GM23338 (cell line): ENCODE data around the gene MINDY3. TPM values are rescaled to one million over a fixed set of nuclear protein-coding genes. Genes with fewer than 3 reads are reported as not detected.

Source experiments
- ATAC-seq: fragments of 200-7000 bp; cut with Tn5 transposase; 3 replicates; pipeline ENCODE4 v1.9.1; 2020
- DNase-seq: peaks from one replicate; pipeline ENCODE4 v3.0.0-alpha.2; 2015; ENCODE audit warnings: low spot score
- H2AFZ ChIP-seq: fragments of 200-600 bp; sonication (generic); 2 replicates; pipeline ENCODE4 v1.8.0; 2016; ENCODE audit warnings: antibody characterized with exemption, mild to moderate bottlenecking, moderate library complexity
- H3F3A ChIP-seq: fragments of 200-600 bp; sonication (generic); replicated peaks from 2 replicates; pipeline ENCODE4 v1.8.0; 2017; ENCODE audit warnings: antibody characterized with exemption, mixed run types, low read depth
- H3K27ac ChIP-seq: fragments of 200-600 bp; sonication (generic); 2 replicates; pipeline ENCODE4 v1.6.1; 2016; ENCODE audit warnings: low read depth
- H3K27me3 ChIP-seq: fragments of 200-600 bp; sonication (generic); 2 replicates; pipeline ENCODE4 v1.8.0; 2016; ENCODE audit warnings: mild to moderate bottlenecking, mixed run types, moderate library complexity; ENCODE audit not compliant: insufficient read depth
- H3K36me3 ChIP-seq: fragments of 200-600 bp; sonication (generic); 2 replicates; pipeline ENCODE4 v1.8.0; 2016; ENCODE audit warnings: mild to moderate bottlenecking; ENCODE audit not compliant: insufficient read depth
- H3K4me1 ChIP-seq: fragments of 200-600 bp; sonication (generic); 2 replicates; pipeline ENCODE4 v1.8.0; 2016; ENCODE audit warnings: mild to moderate bottlenecking, moderate library complexity; ENCODE audit not compliant: insufficient read depth
- H3K4me2 ChIP-seq: fragments of 200-600 bp; sonication (generic); 2 replicates; pipeline ENCODE4 v1.7.1; 2017; ENCODE audit warnings: mixed run types
- H3K4me3 ChIP-seq: fragments of 200-600 bp; sonication (generic); 2 replicates; pipeline ENCODE4 v1.6.1; 2016; ENCODE audit warnings: mixed run types
- H3K79me2 ChIP-seq: fragments of 200-600 bp; sonication (generic); replicated peaks from 2 replicates; pipeline ENCODE4 v1.8.0; 2017; ENCODE audit warnings: mild to moderate bottlenecking; ENCODE audit not compliant: insufficient read depth
- H3K9me2 ChIP-seq: fragments of 200-600 bp; sonication (generic); 2 replicates; pipeline ENCODE4 v1.8.0; 2017; ENCODE audit not compliant: insufficient read depth
- H4K20me1 ChIP-seq: fragments of 200-600 bp; sonication (generic); replicated peaks from 2 replicates; pipeline ENCODE4 v1.8.0; 2017; ENCODE audit warnings: mild to moderate bottlenecking; ENCODE audit not compliant: insufficient read depth
- H3K27ac Mint-ChIP-seq: 2 replicates; pipeline ENCODE4 v1.8.0; 2020; ENCODE audit warnings: inconsistent platforms, mild to moderate bottlenecking, moderate library complexity, mixed read lengths
- H3K27me3 Mint-ChIP-seq: 3 replicates; pipeline ENCODE4 v1.8.0; 2022; ENCODE audit warnings: low read depth, mild to moderate bottlenecking, moderate library complexity, mixed read lengths, inconsistent platforms; ENCODE audit not compliant: insufficient read depth, poor library complexity
- H3K36me3 Mint-ChIP-seq: 3 replicates; pipeline ENCODE4 v1.8.0; 2021; ENCODE audit warnings: low read depth, mild to moderate bottlenecking, inconsistent platforms, moderate library complexity, mixed read lengths
- H3K4me1 Mint-ChIP-seq: 3 replicates; pipeline ENCODE4 v1.8.0; 2020; ENCODE audit warnings: mild to moderate bottlenecking, inconsistent platforms, mixed read lengths
- H3K4me3 Mint-ChIP-seq: 3 replicates; pipeline ENCODE4 v1.8.0; 2021; ENCODE audit warnings: moderate library complexity, mild to moderate bottlenecking, inconsistent platforms, mixed read lengths
- H3K9me3 Mint-ChIP-seq: 3 replicates; pipeline ENCODE4 v1.8.0; 2020; ENCODE audit warnings: moderate library complexity, mild to moderate bottlenecking, inconsistent platforms, mixed read lengths
- CREB1 ChIP-seq: fragments of 250-450 bp; sonication (Bioruptor Pico); IDR thresholded peaks from 2 replicates; pipeline ENCODE4 v1.5.0; 2020; ENCODE audit warnings: low read depth, mild to moderate bottlenecking, moderate library complexity
- EZH2 ChIP-seq: fragments of 200-600 bp; sonication (generic); IDR thresholded peaks from one replicate; pipeline ENCODE4 v1.8.0; 2017; ENCODE audit warnings: antibody characterized with exemption, mild to moderate bottlenecking, low read depth; ENCODE audit not compliant: unreplicated experiment
- EZH2phosphoT487 ChIP-seq: fragments of 200-600 bp; sonication (generic); IDR thresholded peaks from one replicate; pipeline ENCODE4 v1.8.1; 2018; ENCODE audit warnings: antibody characterized with exemption; ENCODE audit not compliant: unreplicated experiment
- JUNB ChIP-seq: IDR thresholded peaks from one replicate; pipeline ENCODE4 v1.6.1; 2016; ENCODE audit warnings: antibody characterized with exemption; ENCODE audit not compliant: unreplicated experiment
- NANOG ChIP-seq: IDR thresholded peaks from 2 replicates; pipeline ENCODE4 v1.6.1; 2016; ENCODE audit warnings: antibody characterized with exemption, borderline replicate concordance
- POLR2AphosphoS5 ChIP-seq: IDR thresholded peaks from 2 replicates; pipeline ENCODE4 v1.6.1; 2016; ENCODE audit warnings: antibody characterized with exemption, low read depth
- REST ChIP-seq: IDR thresholded peaks from one replicate; pipeline ENCODE4 v1.6.1; 2018; ENCODE audit warnings: antibody characterized with exemption; ENCODE audit not compliant: unreplicated experiment
- STAT1 ChIP-seq: IDR thresholded peaks from one replicate; pipeline ENCODE4 v1.6.1; 2016; ENCODE audit warnings: antibody characterized with exemption; ENCODE audit not compliant: unreplicated experiment
- ZNF114 ChIP-seq: fragments of 250-450 bp; sonication (Bioruptor Pico); IDR thresholded peaks from 2 replicates; pipeline ENCODE4 v1.5.0; 2020; ENCODE audit warnings: mild to moderate bottlenecking, moderate library complexity
- ZNF331 ChIP-seq: fragments of 250-450 bp; sonication (Bioruptor Pico); IDR thresholded peaks from 2 replicates; pipeline ENCODE4 v1.5.0; 2020; ENCODE audit warnings: low read depth, mild to moderate bottlenecking, moderate library complexity
- ZNF462 ChIP-seq: fragments of 250-450 bp; sonication (Bioruptor Pico); IDR thresholded peaks from 2 replicates; pipeline ENCODE4 v1.5.0; 2020; ENCODE audit warnings: mild to moderate bottlenecking, moderate library complexity
- polyA plus RNA-seq: library from polyadenylated mRNA; unstranded; fragments of >200 nt; fragmentation: Nextera tagmentation; extraction: Ambion mirVana; gene quantifications from 2 replicates; pipeline ENCODE4 v1.2.1, GENCODE V29; 2016
- total RNA-seq: library from RNA; depleted of rRNA; stranded (reverse); fragments of >200 nt; shearing (Covaris generic); gene quantifications from 2 replicates; pipeline ENCODE4 v1.2.3, GENCODE V29; 2014
- TF ChIP-seq, protein P1 (sequence below), 2 experiments: fragments of 200-600 bp in 1 of 2; sonication (generic) in 1 of 2; conservative IDR thresholded peaks; 2 replicates each; pipeline versions ENCODE4 v1.5.1 to v1.6.1; 2016 to 2017; ENCODE audit warnings: antibody characterized with exemption in 2 of 2, low read depth in 2 of 2, mild to moderate bottlenecking in 2 of 2, moderate library complexity in 1 of 2
- TF ChIP-seq, protein P2 (sequence below): IDR thresholded peaks from 2 replicates; pipeline ENCODE4 v1.6.1; 2016; ENCODE audit warnings: antibody characterized with exemption

The MINDY3 gene
- total and polyA plus RNA-seq, 2 experiments from 2014 or later: 10.2 to 13.6 TPM

DNA sequence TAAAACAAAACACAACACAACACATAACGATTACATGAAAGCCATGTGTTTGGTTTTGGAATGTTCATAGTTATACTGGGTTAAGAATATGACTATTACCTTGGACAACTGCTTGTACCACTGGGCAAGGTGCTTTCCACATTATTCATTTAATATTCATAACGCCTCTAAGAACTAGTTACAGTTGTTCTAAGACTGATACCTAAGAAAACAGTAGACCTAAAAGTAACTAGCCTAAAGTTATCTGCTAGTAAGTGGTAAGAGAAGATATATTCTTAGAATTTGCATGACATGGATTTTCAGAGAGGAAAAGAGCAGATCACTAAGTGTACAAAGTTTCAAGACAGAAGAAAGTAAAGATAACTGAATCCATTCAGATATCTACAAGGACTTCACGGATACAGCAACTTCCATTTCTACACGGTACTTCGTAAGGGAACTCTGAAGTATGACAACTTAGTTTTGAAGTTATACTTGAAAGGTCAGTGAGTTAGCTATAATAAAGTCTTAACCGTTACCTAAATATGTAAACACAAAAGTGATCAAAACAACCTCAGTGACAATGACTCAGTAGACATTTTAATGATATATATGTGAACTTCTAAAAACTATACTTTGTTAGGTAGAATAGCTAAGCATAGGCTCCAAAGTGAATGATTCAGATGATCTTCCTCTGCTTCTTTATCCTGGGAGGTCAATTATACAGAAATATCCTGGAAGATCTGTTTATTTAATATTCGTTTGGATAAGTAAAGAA, 65.1 kb downstream of the MINDY3 start:
- no peak overlapping the region for H2AFZ ChIP-seq

More for the DNA sequence above, 65.1 kb downstream of the MINDY3 start:
- H3K9me2 ChIP-seq: no peaks in the 10 kb centered on the region
- H4K20me1 ChIP-seq: no peaks in the 10 kb centered on the region
- H3K4me1 ChIP-seq: no peaks in the 10 kb centered on the region
- Mint-ChIP-seq H3K9me3 (no peaks in the 10 kb centered on the region), H3K4me1 (no peaks in the 10 kb centered on the region), H3K4me3 (no peak overlapping the region), H3K27ac (no peak overlapping the region), H3K27me3 (peaks cover 3% of the 10 kb centered on the region), H3K36me3 (no peaks in the 10 kb centered on the region)
- H3K36me3 ChIP-seq: no peaks in the 10 kb centered on the region
- H3K79me2 ChIP-seq: no peaks in the 10 kb centered on the region
- no peak overlapping the region for H3K4me3 ChIP-seq
- TF ChIP-seq, protein P1, sequence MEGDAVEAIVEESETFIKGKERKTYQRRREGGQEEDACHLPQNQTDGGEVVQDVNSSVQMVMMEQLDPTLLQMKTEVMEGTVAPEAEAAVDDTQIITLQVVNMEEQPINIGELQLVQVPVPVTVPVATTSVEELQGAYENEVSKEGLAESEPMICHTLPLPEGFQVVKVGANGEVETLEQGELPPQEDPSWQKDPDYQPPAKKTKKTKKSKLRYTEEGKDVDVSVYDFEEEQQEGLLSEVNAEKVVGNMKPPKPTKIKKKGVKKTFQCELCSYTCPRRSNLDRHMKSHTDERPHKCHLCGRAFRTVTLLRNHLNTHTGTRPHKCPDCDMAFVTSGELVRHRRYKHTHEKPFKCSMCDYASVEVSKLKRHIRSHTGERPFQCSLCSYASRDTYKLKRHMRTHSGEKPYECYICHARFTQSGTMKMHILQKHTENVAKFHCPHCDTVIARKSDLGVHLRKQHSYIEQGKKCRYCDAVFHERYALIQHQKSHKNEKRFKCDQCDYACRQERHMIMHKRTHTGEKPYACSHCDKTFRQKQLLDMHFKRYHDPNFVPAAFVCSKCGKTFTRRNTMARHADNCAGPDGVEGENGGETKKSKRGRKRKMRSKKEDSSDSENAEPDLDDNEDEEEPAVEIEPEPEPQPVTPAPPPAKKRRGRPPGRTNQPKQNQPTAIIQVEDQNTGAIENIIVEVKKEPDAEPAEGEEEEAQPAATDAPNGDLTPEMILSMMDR (conservative IDR thresholded peaks at IDR 0.05; ENCODE audit: low read depth in 2 of 2): no peak
- TF ChIP-seq POLR2AphosphoS5 (no peak), NANOG (no peak), STAT1 (no peak), JUNB (no peak), EZH2 (no peak), ZNF462 (CRISPR knock-in tag) (no peak), EZH2phosphoT487 (no peak), CREB1 (CRISPR knock-in tag) (no peak), REST (no peak), ZNF331 (no peak), ZNF114 (CRISPR knock-in tag) (no peak)
- TF ChIP-seq, protein P2, sequence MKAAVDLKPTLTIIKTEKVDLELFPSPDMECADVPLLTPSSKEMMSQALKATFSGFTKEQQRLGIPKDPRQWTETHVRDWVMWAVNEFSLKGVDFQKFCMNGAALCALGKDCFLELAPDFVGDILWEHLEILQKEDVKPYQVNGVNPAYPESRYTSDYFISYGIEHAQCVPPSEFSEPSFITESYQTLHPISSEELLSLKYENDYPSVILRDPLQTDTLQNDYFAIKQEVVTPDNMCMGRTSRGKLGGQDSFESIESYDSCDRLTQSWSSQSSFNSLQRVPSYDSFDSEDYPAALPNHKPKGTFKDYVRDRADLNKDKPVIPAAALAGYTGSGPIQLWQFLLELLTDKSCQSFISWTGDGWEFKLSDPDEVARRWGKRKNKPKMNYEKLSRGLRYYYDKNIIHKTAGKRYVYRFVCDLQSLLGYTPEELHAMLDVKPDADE: no peak
- no peaks in the 10 kb centered on the region for H3K27me3 ChIP-seq
- H3K27ac ChIP-seq: no peak overlapping the region
- H3K4me2 ChIP-seq: no peak overlapping the region
- no peak for DNase-seq
- H3F3A ChIP-seq: no peaks in the 10 kb centered on the region
- ATAC-seq: no peak
